Fibroblast of lung (primary cell): ENCODE measurements around the gene RND3.

Experiments used
- EZH2 ChIP-seq: IDR thresholded peaks from 2 replicates; pipeline ENCODE4 v1.5.1; 2012; ENCODE audit warnings: low read length, control low read depth, mild to moderate bottlenecking; ENCODE audit errors: missing control alignments
- TF ChIP-seq, protein P1 (sequence below), 2 donors: IDR thresholded peaks in 1 of 2; conservative IDR thresholded peaks in 1 of 2; 1 replicate in 1 of 2; 2 replicates in 1 of 2; pipeline ENCODE4 v1.5.1; 2011 to 2012; ENCODE audit warnings: low read length in 2 of 2, control low read depth in 1 of 2, inconsistent platforms in 1 of 2, low read depth in 1 of 2, mild to moderate bottlenecking in 1 of 2

DNA sequence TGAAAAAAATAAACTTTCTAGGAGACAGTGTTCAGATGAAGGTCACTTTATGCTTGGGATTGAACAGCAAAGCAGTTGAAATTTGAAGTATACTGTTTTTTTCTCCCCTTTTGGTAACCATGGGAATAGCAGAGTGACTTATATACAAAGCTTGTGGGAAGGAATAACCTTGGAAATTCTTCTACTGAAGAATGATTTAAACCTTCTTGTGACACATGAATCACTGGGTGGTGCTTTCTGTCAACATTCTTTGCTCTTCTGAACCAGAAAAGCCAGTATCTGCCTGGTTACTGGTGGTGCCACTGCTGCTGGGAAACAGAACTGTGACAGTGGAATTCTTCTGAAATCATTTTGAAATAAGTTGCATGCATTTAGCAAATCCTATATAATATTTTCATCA, 39.4 kb upstream of the RND3 start:
- no peak for TF ChIP-seq EZH2
- TF ChIP-seq, protein P1, sequence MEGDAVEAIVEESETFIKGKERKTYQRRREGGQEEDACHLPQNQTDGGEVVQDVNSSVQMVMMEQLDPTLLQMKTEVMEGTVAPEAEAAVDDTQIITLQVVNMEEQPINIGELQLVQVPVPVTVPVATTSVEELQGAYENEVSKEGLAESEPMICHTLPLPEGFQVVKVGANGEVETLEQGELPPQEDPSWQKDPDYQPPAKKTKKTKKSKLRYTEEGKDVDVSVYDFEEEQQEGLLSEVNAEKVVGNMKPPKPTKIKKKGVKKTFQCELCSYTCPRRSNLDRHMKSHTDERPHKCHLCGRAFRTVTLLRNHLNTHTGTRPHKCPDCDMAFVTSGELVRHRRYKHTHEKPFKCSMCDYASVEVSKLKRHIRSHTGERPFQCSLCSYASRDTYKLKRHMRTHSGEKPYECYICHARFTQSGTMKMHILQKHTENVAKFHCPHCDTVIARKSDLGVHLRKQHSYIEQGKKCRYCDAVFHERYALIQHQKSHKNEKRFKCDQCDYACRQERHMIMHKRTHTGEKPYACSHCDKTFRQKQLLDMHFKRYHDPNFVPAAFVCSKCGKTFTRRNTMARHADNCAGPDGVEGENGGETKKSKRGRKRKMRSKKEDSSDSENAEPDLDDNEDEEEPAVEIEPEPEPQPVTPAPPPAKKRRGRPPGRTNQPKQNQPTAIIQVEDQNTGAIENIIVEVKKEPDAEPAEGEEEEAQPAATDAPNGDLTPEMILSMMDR (conservative IDR thresholded peaks at IDR 0.05 in 1 of 2, IDR thresholded peaks at IDR 0.05 in 1 of 2; ENCODE audit: low read depth in 1 of 2, low read length in 2 of 2): no peak
